DND-41 (cell line): ENCODE measurements around the gene PELI2.

ENCODE experiments used
- EZH2 ChIP-seq: IDR thresholded peaks from 3 replicates; pipeline ENCODE4 v1.6.1; 2012; ENCODE audit warnings: borderline replicate concordance, low read depth, mild to moderate bottlenecking, moderate library complexity, low read length, inconsistent platforms; ENCODE audit not compliant: severe bottlenecking
- TF ChIP-seq, protein P1 (sequence below): IDR thresholded peaks from 2 replicates; pipeline ENCODE4 v1.5.1; 2012; ENCODE audit warnings: borderline replicate concordance, low read length, moderate library complexity, mild to moderate bottlenecking; ENCODE audit not compliant: poor library complexity, severe bottlenecking; ENCODE audit errors: extremely low read depth

DNA sequence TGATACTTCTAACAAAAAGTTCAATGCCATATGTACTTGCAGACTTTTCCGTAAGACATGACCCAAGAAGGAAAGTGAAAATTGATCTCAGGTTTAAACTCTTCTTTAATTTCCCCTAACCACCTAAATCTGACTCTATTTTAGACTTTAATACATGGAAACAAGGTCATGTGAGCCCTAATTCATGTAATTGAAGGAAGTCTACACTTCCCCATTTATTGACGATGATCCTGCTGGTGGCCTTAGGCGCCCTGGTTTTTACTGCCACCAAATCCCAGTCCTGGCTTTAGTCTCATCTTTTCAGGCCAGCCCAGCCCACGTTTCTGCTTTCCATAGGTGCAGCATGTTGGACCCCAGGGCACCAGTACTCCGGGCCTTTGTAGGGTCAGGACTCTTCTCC lies 157.9 kb downstream of the PELI2 start:
- TF ChIP-seq, protein P1, sequence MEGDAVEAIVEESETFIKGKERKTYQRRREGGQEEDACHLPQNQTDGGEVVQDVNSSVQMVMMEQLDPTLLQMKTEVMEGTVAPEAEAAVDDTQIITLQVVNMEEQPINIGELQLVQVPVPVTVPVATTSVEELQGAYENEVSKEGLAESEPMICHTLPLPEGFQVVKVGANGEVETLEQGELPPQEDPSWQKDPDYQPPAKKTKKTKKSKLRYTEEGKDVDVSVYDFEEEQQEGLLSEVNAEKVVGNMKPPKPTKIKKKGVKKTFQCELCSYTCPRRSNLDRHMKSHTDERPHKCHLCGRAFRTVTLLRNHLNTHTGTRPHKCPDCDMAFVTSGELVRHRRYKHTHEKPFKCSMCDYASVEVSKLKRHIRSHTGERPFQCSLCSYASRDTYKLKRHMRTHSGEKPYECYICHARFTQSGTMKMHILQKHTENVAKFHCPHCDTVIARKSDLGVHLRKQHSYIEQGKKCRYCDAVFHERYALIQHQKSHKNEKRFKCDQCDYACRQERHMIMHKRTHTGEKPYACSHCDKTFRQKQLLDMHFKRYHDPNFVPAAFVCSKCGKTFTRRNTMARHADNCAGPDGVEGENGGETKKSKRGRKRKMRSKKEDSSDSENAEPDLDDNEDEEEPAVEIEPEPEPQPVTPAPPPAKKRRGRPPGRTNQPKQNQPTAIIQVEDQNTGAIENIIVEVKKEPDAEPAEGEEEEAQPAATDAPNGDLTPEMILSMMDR: no peak
- no peak for TF ChIP-seq EZH2
